ENCODE data around the gene CASK.

GRCh38 chrX:41600291-41600690 is 323.1 kb downstream of the CASK start:
- TF ChIP-seq CTCF (IDR thresholded peaks at IDR 0.05; ENCODE audit: low read depth, low read length, poor library complexity, severe bottlenecking) (no peak), EZH2phosphoT487 (IDR thresholded peaks at IDR 0.05; ENCODE audit: borderline replicate concordance, low read length) (no peak)
